Mesenchymal stem cell (in vitro differentiated cells and primary cell): ENCODE data around the gene KLHL21.

Experiments used
- DNase-seq: peaks from one replicate; pipeline ENCODE4 v3.0.0-alpha.2; 2013
- H2AFZ ChIP-seq: one replicate; pipeline ENCODE4 v1.6.1; 2013; ENCODE audit warnings: low read depth, mild to moderate bottlenecking, control low read depth, inconsistent platforms, low read length, moderate library complexity
- H2AK5ac ChIP-seq: 2 replicates; pipeline ENCODE4 v1.6.1; 2013; ENCODE audit warnings: low read length, moderate library complexity, mild to moderate bottlenecking, inconsistent platforms; ENCODE audit not compliant: severe bottlenecking
- H2BK120ac ChIP-seq: one replicate; pipeline ENCODE4 v1.6.1; 2013; ENCODE audit warnings: low read depth, mild to moderate bottlenecking, inconsistent platforms, low read length, moderate library complexity
- H2BK12ac ChIP-seq, 2 experiments: one replicate each; pipeline ENCODE4 v1.6.1; 2013; ENCODE audit warnings: inconsistent platforms in 2 of 2, low read length in 2 of 2, mild to moderate bottlenecking in 2 of 2, moderate library complexity in 2 of 2, control low read depth in 1 of 2
- H2BK15ac ChIP-seq: one replicate; pipeline ENCODE4 v1.6.1; 2013; ENCODE audit warnings: mild to moderate bottlenecking, low read depth, inconsistent platforms; ENCODE audit not compliant: poor library complexity, severe bottlenecking
- H2BK5ac ChIP-seq: 2 replicates; pipeline ENCODE4 v1.6.1; 2013; ENCODE audit warnings: low read depth, mild to moderate bottlenecking, low read length, control low read depth, inconsistent platforms; ENCODE audit not compliant: poor library complexity, severe bottlenecking
- H3K14ac ChIP-seq, 2 experiments: one replicate each; pipeline ENCODE4 v1.6.1; 2013; ENCODE audit warnings: inconsistent platforms in 2 of 2, low read length in 2 of 2, control low read depth in 1 of 2, mild to moderate bottlenecking in 1 of 2, moderate library complexity in 1 of 2
- H3K18ac ChIP-seq, 2 experiments: one replicate each; pipeline ENCODE4 v1.6.1; 2013; ENCODE audit warnings: inconsistent platforms in 2 of 2, low read length in 2 of 2, control low read depth in 1 of 2, low read depth in 1 of 2, mild to moderate bottlenecking in 1 of 2
- H3K23ac ChIP-seq, 2 experiments: one replicate each; pipeline ENCODE4 v1.6.1; 2013; ENCODE audit warnings: inconsistent platforms in 2 of 2, low read length in 2 of 2, mild to moderate bottlenecking in 2 of 2, moderate library complexity in 2 of 2, control low read depth in 1 of 2
- H3K27ac ChIP-seq: 2 replicates; pipeline ENCODE4 v1.5.1; 2013; ENCODE audit warnings: mild to moderate bottlenecking, moderate library complexity, low read length, control low read depth, inconsistent platforms; ENCODE audit not compliant: poor library complexity, severe bottlenecking
- H3K27me3 ChIP-seq, 2 experiments: 2 replicates each; pipeline versions ENCODE4 v1.6.1 to v1.7.0; 2013; ENCODE audit warnings: low read length in 2 of 2, mild to moderate bottlenecking in 2 of 2, moderate library complexity in 2 of 2, control low read depth in 1 of 2, inconsistent platforms in 1 of 2; ENCODE audit not compliant: control insufficient read depth in 1 of 2, insufficient read depth in 1 of 2
- H3K36me3 ChIP-seq, 2 experiments: 2 replicates each; pipeline versions ENCODE4 v1.6.1 to v1.7.0; 2013; ENCODE audit warnings: low read length in 2 of 2, control low read depth in 1 of 2, inconsistent platforms in 1 of 2, low read depth in 1 of 2, mild to moderate bottlenecking in 1 of 2; ENCODE audit not compliant: insufficient read depth in 2 of 2, control insufficient read depth in 1 of 2
- H3K4ac ChIP-seq, 2 experiments: one replicate each; pipeline ENCODE4 v1.6.1; 2013; ENCODE audit warnings: inconsistent platforms in 2 of 2, low read length in 2 of 2, mild to moderate bottlenecking in 2 of 2, moderate library complexity in 2 of 2, control low read depth in 1 of 2, low read depth in 1 of 2
- H3K4me1 ChIP-seq: 2 replicates; pipeline ENCODE4 v1.6.1; 2013; ENCODE audit warnings: low read depth, low read length, control low read depth; ENCODE audit not compliant: control insufficient read depth, insufficient read depth
- H3K4me2 ChIP-seq: 2 replicates; pipeline ENCODE4 v1.6.1; 2013; ENCODE audit warnings: low read length, mild to moderate bottlenecking, inconsistent platforms; ENCODE audit not compliant: poor library complexity, severe bottlenecking
- H3K4me3 ChIP-seq, 2 experiments: 2 replicates each; pipeline versions ENCODE4 v1.5.1 to v1.7.0; 2013; ENCODE audit warnings: low read length in 2 of 2, mild to moderate bottlenecking in 2 of 2, control low read depth in 1 of 2, low read depth in 1 of 2; ENCODE audit not compliant: insufficient read depth in 1 of 2
- H3K79me1 ChIP-seq: replicated peaks from 2 replicates; pipeline ENCODE4 v1.6.1; 2013; ENCODE audit warnings: mild to moderate bottlenecking, control low read depth, low read length, inconsistent platforms; ENCODE audit not compliant: poor library complexity, severe bottlenecking
- H3K9ac ChIP-seq: 2 replicates; pipeline ENCODE4 v1.7.0; 2013; ENCODE audit warnings: mild to moderate bottlenecking, low read length, moderate library complexity
- H3K9me3 ChIP-seq: 2 replicates; pipeline ENCODE4 v1.7.0; 2013; ENCODE audit warnings: mild to moderate bottlenecking, low read length; ENCODE audit not compliant: control insufficient read depth
- H4K8ac ChIP-seq: one replicate; pipeline ENCODE4 v1.6.1; 2013; ENCODE audit warnings: inconsistent platforms, mild to moderate bottlenecking, low read length, moderate library complexity
- H4K91ac ChIP-seq: one replicate; pipeline ENCODE4 v1.6.1; 2013; ENCODE audit warnings: mild to moderate bottlenecking, low read length, inconsistent platforms
- WGBS: methylation state at CpG from one replicate; pipeline ENCODE4 v1.1.7; 2013; ENCODE audit warnings: mixed read lengths; 5-methylcytosine and 5-hydroxymethylcytosine counted together

KLHL21 gene

DNA sequence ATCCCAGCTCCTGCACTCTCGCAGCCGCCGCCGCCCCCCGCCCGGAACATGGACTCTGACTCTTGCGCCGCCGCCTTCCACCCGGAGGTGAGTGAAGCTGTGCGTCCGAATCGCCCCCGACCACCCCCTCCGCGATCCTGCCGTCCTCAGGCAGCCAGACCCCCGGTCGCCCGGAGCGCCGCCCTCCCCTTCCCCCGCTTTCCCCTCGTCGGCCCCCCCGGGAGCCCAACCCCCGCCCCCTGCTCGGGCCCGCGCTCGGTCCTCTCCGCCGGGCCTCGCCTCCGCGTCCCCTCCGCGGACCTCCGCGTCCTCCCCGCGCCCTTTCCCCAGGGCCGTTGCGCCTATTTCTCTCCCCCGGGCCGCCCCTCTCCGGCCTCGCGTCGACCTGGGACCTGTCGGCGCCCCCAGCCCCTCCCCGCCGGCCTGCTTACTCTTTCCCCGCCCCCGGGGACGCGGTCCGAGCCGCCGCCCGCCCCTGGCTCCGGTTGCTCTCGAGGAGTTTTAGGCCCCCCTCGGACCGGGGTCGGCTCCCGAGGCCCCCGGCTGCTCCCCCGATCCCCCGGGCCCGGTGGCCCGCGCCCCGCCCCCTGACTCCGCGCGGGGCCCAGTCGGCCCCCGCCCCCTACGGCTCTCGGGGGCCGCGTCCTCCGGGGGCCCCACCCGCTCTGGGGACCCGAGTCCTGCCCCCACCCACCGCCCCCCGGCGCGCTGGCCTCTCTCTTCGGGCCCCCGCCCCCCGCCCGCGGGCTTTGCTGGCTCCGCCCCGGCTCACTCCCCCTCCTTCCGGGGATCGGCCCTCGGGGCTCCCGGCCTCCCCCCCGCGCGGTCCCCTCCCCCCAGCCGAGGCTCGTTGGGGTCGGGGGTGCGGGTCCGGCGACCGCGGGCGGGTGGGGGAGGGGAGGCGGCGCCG lies 11.6 kb upstream of the KLHL21 start:
- Histone ChIP-seq H3K4me2 (peak overlapping the region; percentile 65), H3K27me3 (no peaks in the 10 kb centered on the region), H3K36me3 (peaks cover 15% of the 10 kb centered on the region in 2 experiments), H2BK15ac (peak overlapping the region; percentile 69), H3K4ac (peak overlapping the region; percentile 35 to 98), H3K4me3 (peak overlapping the region; percentile 79 to 97), H2BK12ac (peak overlapping the region in 1 of 2 experiments; percentile 61), H2BK120ac (peak overlapping the region; percentile 92), H3K9me3 (no peaks in the 10 kb centered on the region), H4K91ac (peak overlapping the region; percentile 86), H2AFZ (no peak overlapping the region), H2AK5ac (no peak overlapping the region), H3K23ac (peak overlapping the region in 1 of 2 experiments; percentile 90), H3K4me1 (peaks cover 8% of the 10 kb centered on the region), H2BK5ac (peak overlapping the region; percentile 44), H3K14ac (peak overlapping the region; percentile 86 to 90), H3K79me1 (peaks cover 10% of the 10 kb centered on the region), H3K9ac (peak overlapping the region; percentile 70), H4K8ac (no peak overlapping the region), H3K27ac (no peak overlapping the region), H3K18ac (peak overlapping the region; percentile 96 to 98)
- DNase-seq: peak; percentile 41
- WGBS: under 1% methylated on average over 55 of the region's 117 CpGs

GRCh38 chr1:6613361-6614018 lies 10.8 kb upstream of the KLHL21 start, which contains the start of gene PHF13:
PHF13 (plus strand) TSS chr1:6613731; CDS start chr1:6614067, 336 bp downstream.
- Histone ChIP-seq H2BK5ac (peak within 1 kb of the TSS; percentile 90), H3K4me1 (peaks cover 8% of the 10 kb centered on the region), H2AK5ac (no peak within 1 kb of the TSS), H2BK120ac (peak within 1 kb of the TSS; percentile 92), H3K9me3 (no peaks in the 10 kb centered on the region), H3K4ac (peak within 1 kb of the TSS; percentile 35 to 98), H3K27me3 (no peaks in the 10 kb centered on the region), H3K18ac (peak within 1 kb of the TSS; percentile 96 to 98), H2AFZ (no peak within 1 kb of the TSS), H4K91ac (peak within 1 kb of the TSS; percentile 86), H4K8ac (peak within 1 kb of the TSS; percentile 75), H3K4me2 (peak within 1 kb of the TSS; percentile 75), H3K4me3 (peak within 1 kb of the TSS; percentile 97 to 100), H3K27ac (peak within 1 kb of the TSS; percentile 51), H2BK12ac (peak within 1 kb of the TSS in 1 of 2 experiments; percentile 61), H3K9ac (peak within 1 kb of the TSS; percentile 96), H3K14ac (peak within 1 kb of the TSS; percentile 86 to 90), H3K23ac (peak within 1 kb of the TSS; percentile 89 to 90), H3K79me1 (peaks cover 8% of the 10 kb centered on the region), H2BK15ac (peak within 1 kb of the TSS; percentile 69), H3K36me3 (peaks cover 11 to 12% of the 10 kb centered on the region in 2 experiments)
- DNase-seq: peak; percentile 99
- WGBS: under 1% methylated on average over 48 of the region's 84 CpGs

DNA sequence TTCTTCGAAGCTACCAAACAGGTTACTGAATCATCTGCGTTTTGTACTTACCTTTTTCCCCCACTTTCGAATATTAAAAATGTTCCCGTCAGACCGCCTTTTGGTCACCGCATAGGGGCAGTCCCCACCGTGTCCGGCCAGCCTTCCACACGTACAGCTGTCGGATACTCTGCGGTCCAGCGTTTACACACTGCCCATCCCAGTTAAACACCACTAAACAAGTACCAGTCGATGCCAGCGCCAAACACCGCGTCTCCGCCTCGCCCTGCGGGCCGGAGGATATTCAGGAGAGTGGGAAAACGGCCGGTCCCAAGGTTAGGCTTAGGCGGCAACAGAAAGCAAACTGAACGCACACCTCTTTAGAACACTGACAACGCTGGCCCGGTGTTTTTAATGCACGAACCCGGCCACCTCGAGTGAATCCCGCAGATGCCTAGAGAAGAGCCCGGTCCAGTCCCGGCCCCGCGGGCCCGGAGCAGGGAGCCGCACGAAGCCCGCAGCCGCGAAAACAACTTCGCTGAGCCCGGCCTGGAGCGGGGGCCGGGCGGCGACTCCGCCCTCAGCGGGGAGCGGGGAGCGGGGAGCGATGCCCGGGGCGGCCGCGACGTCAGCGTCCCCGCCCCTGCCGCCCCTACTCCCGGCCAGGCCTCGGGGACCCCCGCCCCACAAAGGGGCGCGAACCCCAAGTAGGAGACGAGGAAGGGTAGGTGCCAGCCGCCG lies 10.1 kb upstream of the KLHL21 start:
- no peaks in the 10 kb centered on the region for H3K27me3 ChIP-seq
- H2AFZ ChIP-seq: no peak overlapping the region
- H2BK15ac ChIP-seq: peak overlapping the region; percentile 60
- WGBS: under 1% methylated on average over 37 of the region's 67 CpGs
- no peak overlapping the region for H3K14ac ChIP-seq
- H3K4ac ChIP-seq: peak overlapping the region; percentile 27 to 35
- peak overlapping the region; percentile 96 for H3K9ac ChIP-seq
- peak overlapping the region in 1 of 2 experiments; percentile 37 for H2BK12ac ChIP-seq
- peak overlapping the region; percentile 9 for H2BK5ac ChIP-seq
- H2AK5ac ChIP-seq: no peak overlapping the region
- H3K9me3 ChIP-seq: no peaks in the 10 kb centered on the region
- H3K4me3 ChIP-seq: peak overlapping the region; percentile 70 to 100
- peaks cover 8% of the 10 kb centered on the region for H3K4me1 ChIP-seq
- peak overlapping the region; percentile 87 to 93 for H3K18ac ChIP-seq
- DNase-seq: peak; percentile 71
- peak overlapping the region; percentile 72 for H4K91ac ChIP-seq
- peak overlapping the region; percentile 75 for H4K8ac ChIP-seq
- H2BK120ac ChIP-seq: peak overlapping the region; percentile 89
- H3K27ac ChIP-seq: peak overlapping the region; percentile 51
- H3K79me1 ChIP-seq: peaks cover 4% of the 10 kb centered on the region
- H3K4me2 ChIP-seq: peak overlapping the region; percentile 75
- peaks cover 4 to 5% of the 10 kb centered on the region in 2 experiments for H3K36me3 ChIP-seq
- peak overlapping the region in 1 of 2 experiments; percentile 89 for H3K23ac ChIP-seq
